ENCODE data around the gene CFH.

The CFH gene

GRCh38 chr1:196651079-196651478 is 764 bp upstream of the CFH start:
- Mint-ChIP-seq H3K4me1 (peaks cover 13% of the 10 kb centered on the region), H3K9me3 (no peaks in the 10 kb centered on the region), H3K36me3 (ENCODE audit: low read depth) (no peaks in the 10 kb centered on the region), H3K27me3 (no peaks in the 10 kb centered on the region), H3K4me3 (no peak overlapping the region), H3K27ac (no peak overlapping the region)
- no peak for DNase-seq
- ATAC-seq, result no peak

GRCh38 chr1:196654271-196654670 is 2.4 kb downstream of the CFH start:
- H3K4me3 Mint-ChIP-seq, result no peak overlapping the region
- H3K27ac Mint-ChIP-seq, result no peak overlapping the region
- no peaks in the 10 kb centered on the region for H3K36me3 Mint-ChIP-seq (ENCODE audit: low read depth)
- no peak for DNase-seq
- no peaks in the 10 kb centered on the region for H3K9me3 Mint-ChIP-seq
- no peaks in the 10 kb centered on the region for H3K27me3 Mint-ChIP-seq
- peaks cover 13% of the 10 kb centered on the region for H3K4me1 Mint-ChIP-seq
- no peak for ATAC-seq

GRCh38 chr1:196655071-196655470 is 3.2 kb downstream of the CFH start:
- no peak overlapping the region for H3K4me3 Mint-ChIP-seq
- H3K27ac Mint-ChIP-seq, result no peak overlapping the region
- ATAC-seq (no peak), DNase-seq (no peak)
- H3K27me3 Mint-ChIP-seq, result no peaks in the 10 kb centered on the region
- peaks cover 13% of the 10 kb centered on the region for H3K4me1 Mint-ChIP-seq
- no peaks in the 10 kb centered on the region for H3K36me3 Mint-ChIP-seq (ENCODE audit: low read depth)
- H3K9me3 Mint-ChIP-seq, result no peaks in the 10 kb centered on the region

GRCh38 chr1:196655494-196655893 is 3.7 kb downstream of the CFH start:
- H3K36me3 Mint-ChIP-seq (ENCODE audit: low read depth), result no peaks in the 10 kb centered on the region
- H3K27ac Mint-ChIP-seq, result no peak overlapping the region
- no peaks in the 10 kb centered on the region for H3K27me3 Mint-ChIP-seq
- peaks cover 13% of the 10 kb centered on the region for H3K4me1 Mint-ChIP-seq
- no peak for DNase-seq
- H3K4me3 Mint-ChIP-seq, result no peak overlapping the region
- no peaks in the 10 kb centered on the region for H3K9me3 Mint-ChIP-seq
- ATAC-seq, result no peak

GRCh38 chr1:196659471-196659870 is 7.6 kb downstream of the CFH start:
- no peak overlapping the region for H3K4me3 Mint-ChIP-seq
- no peaks in the 10 kb centered on the region for H3K9me3 Mint-ChIP-seq
- ATAC-seq (no peak), DNase-seq (no peak)
- no peaks in the 10 kb centered on the region for H3K27me3 Mint-ChIP-seq
- H3K4me1 Mint-ChIP-seq, result peaks cover 3% of the 10 kb centered on the region
- H3K27ac Mint-ChIP-seq, result no peak overlapping the region
- no peaks in the 10 kb centered on the region for H3K36me3 Mint-ChIP-seq (ENCODE audit: low read depth)

- H3K9me3 Mint-ChIP-seq, result no peaks in the 10 kb centered on the region
- no peak for DNase-seq
- no peak overlapping the region for H3K27ac Mint-ChIP-seq
- no peak for ATAC-seq
- peaks cover 3% of the 10 kb centered on the region for H3K4me1 Mint-ChIP-seq
- no peak overlapping the region for H3K4me3 Mint-ChIP-seq
- no peaks in the 10 kb centered on the region for H3K36me3 Mint-ChIP-seq (ENCODE audit: low read depth)
- no peaks in the 10 kb centered on the region for H3K27me3 Mint-ChIP-seq
Observed at GRCh38 chr1:196660272-196660671, 8.4 kb downstream of the CFH start.

- Mint-ChIP-seq H3K27me3 (no peaks in the 10 kb centered on the region), H3K4me1 (no peaks in the 10 kb centered on the region), H3K36me3 (ENCODE audit: low read depth) (no peaks in the 10 kb centered on the region), H3K27ac (no peak overlapping the region), H3K4me3 (no peak overlapping the region), H3K9me3 (no peaks in the 10 kb centered on the region)
- ATAC-seq, result no peak
- DNase-seq, result no peak
Observed at GRCh38 chr1:196660852-196661251, 9.0 kb downstream of the CFH start.

- H3K27me3 Mint-ChIP-seq, result no peaks in the 10 kb centered on the region
- H3K4me3 Mint-ChIP-seq, result no peak overlapping the region
- DNase-seq (no peak), ATAC-seq (no peak)
- H3K27ac Mint-ChIP-seq, result no peak overlapping the region
- H3K36me3 Mint-ChIP-seq (ENCODE audit: low read depth), result no peaks in the 10 kb centered on the region
- no peaks in the 10 kb centered on the region for H3K9me3 Mint-ChIP-seq
- H3K4me1 Mint-ChIP-seq, result no peaks in the 10 kb centered on the region
Observed at GRCh38 chr1:196661345-196661744, 9.5 kb downstream of the CFH start.

GRCh38 chr1:196667131-196667530 is 15.3 kb downstream of the CFH start:
- H3K36me3 Mint-ChIP-seq (ENCODE audit: low read depth), result no peaks in the 10 kb centered on the region
- H3K4me1 Mint-ChIP-seq, result no peaks in the 10 kb centered on the region
- H3K9me3 Mint-ChIP-seq, result no peaks in the 10 kb centered on the region
- no peak overlapping the region for H3K4me3 Mint-ChIP-seq
- ATAC-seq (no peak), DNase-seq (no peak)
- H3K27ac Mint-ChIP-seq, result no peak overlapping the region
- H3K27me3 Mint-ChIP-seq, result no peaks in the 10 kb centered on the region

- H3K36me3 Mint-ChIP-seq (ENCODE audit: low read depth), result no peaks in the 10 kb centered on the region
- H3K4me3 Mint-ChIP-seq, result no peak overlapping the region
- no peak for ATAC-seq
- no peaks in the 10 kb centered on the region for H3K4me1 Mint-ChIP-seq
- no peak for DNase-seq
- H3K27me3 Mint-ChIP-seq, result no peaks in the 10 kb centered on the region
- no peak overlapping the region for H3K27ac Mint-ChIP-seq
- H3K9me3 Mint-ChIP-seq, result no peaks in the 10 kb centered on the region
Observed at GRCh38 chr1:196669051-196669450, 17.2 kb downstream of the CFH start.

- H3K4me1 Mint-ChIP-seq, result no peaks in the 10 kb centered on the region
- H3K36me3 Mint-ChIP-seq (ENCODE audit: low read depth), result no peaks in the 10 kb centered on the region
- no peak for ATAC-seq
- no peaks in the 10 kb centered on the region for H3K9me3 Mint-ChIP-seq
- no peaks in the 10 kb centered on the region for H3K27me3 Mint-ChIP-seq
- H3K4me3 Mint-ChIP-seq, result no peak overlapping the region
- no peak for DNase-seq
- no peak overlapping the region for H3K27ac Mint-ChIP-seq
Observed at GRCh38 chr1:196669693-196670092, 17.9 kb downstream of the CFH start.

GRCh38 chr1:196674908-196675307 is 23.1 kb downstream of the CFH start:
- no peaks in the 10 kb centered on the region for H3K36me3 Mint-ChIP-seq (ENCODE audit: low read depth)
- no peak overlapping the region for H3K27ac Mint-ChIP-seq
- DNase-seq (no peak), ATAC-seq (no peak)
- no peaks in the 10 kb centered on the region for H3K9me3 Mint-ChIP-seq
- H3K4me1 Mint-ChIP-seq, result no peaks in the 10 kb centered on the region
- no peak overlapping the region for H3K4me3 Mint-ChIP-seq
- no peaks in the 10 kb centered on the region for H3K27me3 Mint-ChIP-seq

- DNase-seq, result no peak
- H3K4me3 Mint-ChIP-seq, result no peak overlapping the region
- H3K27me3 Mint-ChIP-seq, result no peaks in the 10 kb centered on the region
- H3K36me3 Mint-ChIP-seq (ENCODE audit: low read depth), result no peaks in the 10 kb centered on the region
- H3K9me3 Mint-ChIP-seq, result no peaks in the 10 kb centered on the region
- no peak for ATAC-seq
- no peaks in the 10 kb centered on the region for H3K4me1 Mint-ChIP-seq
- H3K27ac Mint-ChIP-seq, result no peak overlapping the region
Observed at GRCh38 chr1:196677781-196678509, 26.1 kb downstream of the CFH start.

- ATAC-seq, result no peak
- Mint-ChIP-seq H3K4me1 (no peaks in the 10 kb centered on the region), H3K27ac (no peak overlapping the region), H3K27me3 (no peaks in the 10 kb centered on the region), H3K36me3 (ENCODE audit: low read depth) (no peaks in the 10 kb centered on the region), H3K9me3 (no peaks in the 10 kb centered on the region), H3K4me3 (no peak overlapping the region)
- DNase-seq, result no peak
Observed at GRCh38 chr1:196678510-196678884, 26.7 kb downstream of the CFH start.

GRCh38 chr1:196680107-196680506 is 28.3 kb downstream of the CFH start:
- H3K27me3 Mint-ChIP-seq, result no peaks in the 10 kb centered on the region
- H3K4me3 Mint-ChIP-seq, result no peak overlapping the region
- DNase-seq (no peak), ATAC-seq (no peak)
- no peak overlapping the region for H3K27ac Mint-ChIP-seq
- H3K36me3 Mint-ChIP-seq (ENCODE audit: low read depth), result no peaks in the 10 kb centered on the region
- H3K9me3 Mint-ChIP-seq, result no peaks in the 10 kb centered on the region
- peaks cover 2% of the 10 kb centered on the region for H3K4me1 Mint-ChIP-seq

GRCh38 chr1:196684476-196684875 is 32.6 kb downstream of the CFH start:
- DNase-seq, result no peak
- H3K27me3 Mint-ChIP-seq, result no peaks in the 10 kb centered on the region

More at GRCh38 chr1:196684476-196684875, 32.6 kb downstream of the CFH start:
- H3K27ac Mint-ChIP-seq, result no peak overlapping the region
- no peak overlapping the region for H3K4me3 Mint-ChIP-seq
- no peaks in the 10 kb centered on the region for H3K9me3 Mint-ChIP-seq
- no peak for ATAC-seq
- peaks cover 2% of the 10 kb centered on the region for H3K4me1 Mint-ChIP-seq
- H3K36me3 Mint-ChIP-seq (ENCODE audit: low read depth), result no peaks in the 10 kb centered on the region
